ENCODE data around the gene GVQW3.

Gene GVQW3

GRCh38 chr11:76448506-76448905, 67.4 kb downstream of the GVQW3 start:
- TF ChIP-seq CTCF (IDR thresholded peaks at IDR 0.05; ENCODE audit: low read depth, low read length, missing control alignments), result no peak
- no peak for DNase-seq (ENCODE audit: extremely low read depth, low read depth)
- H3K4me3 ChIP-seq (replicated peaks; ENCODE audit: low read depth, low read length), result no peak overlapping the region

GRCh38 chr11:76453248-76453647, 72.1 kb downstream of the GVQW3 start:
- no peak overlapping the region for H3K4me3 ChIP-seq (replicated peaks; ENCODE audit: low read depth, low read length)
- no peak for DNase-seq (ENCODE audit: extremely low read depth, low read depth)
- TF ChIP-seq CTCF (IDR thresholded peaks at IDR 0.05; ENCODE audit: low read depth, low read length, missing control alignments), result no peak

GRCh38 chr11:76455331-76455730, 74.2 kb downstream of the GVQW3 start:
- DNase-seq (ENCODE audit: extremely low read depth, low read depth), result no peak
- no peak overlapping the region for H3K4me3 ChIP-seq (replicated peaks; ENCODE audit: low read depth, low read length)
- no peak for TF ChIP-seq CTCF (IDR thresholded peaks at IDR 0.05; ENCODE audit: low read depth, low read length, missing control alignments)

GRCh38 chr11:76455931-76456330, 74.8 kb downstream of the GVQW3 start:
- TF ChIP-seq CTCF (IDR thresholded peaks at IDR 0.05; ENCODE audit: low read depth, low read length, missing control alignments), result no peak
- DNase-seq (ENCODE audit: extremely low read depth, low read depth), result no peak
- H3K4me3 ChIP-seq (replicated peaks; ENCODE audit: low read depth, low read length), result no peak overlapping the region

GRCh38 chr11:76456571-76456970, 75.4 kb downstream of the GVQW3 start:
- no peak for TF ChIP-seq CTCF (IDR thresholded peaks at IDR 0.05; ENCODE audit: low read depth, low read length, missing control alignments)
- DNase-seq (ENCODE audit: extremely low read depth, low read depth), result no peak

More at GRCh38 chr11:76456571-76456970, 75.4 kb downstream of the GVQW3 start:
- H3K4me3 ChIP-seq (replicated peaks; ENCODE audit: low read depth, low read length), result no peak overlapping the region

All from HFF-Myc (cell line).